Left renal cortex interstitium (tissue), 4 donors: Measurements from ENCODE around the gene PHF20. TPM values are rescaled to one million over a fixed set of nuclear protein-coding genes. Genes with fewer than 3 reads are reported as not detected.
"Not testable (repeated sequence)": the region's sequence is repeated elsewhere in the genome, so short reads cannot be mapped to it uniquely, and the experiment has no call there.

Experiments used
- DNase-seq, 4 donors: peaks; one replicate each; pipeline ENCODE4 v3.0.0-alpha.2; 2013; ENCODE audit warnings: low read depth in 4 of 4, low spot score in 2 of 4, missing footprints in 1 of 4
- polyA plus RNA-seq, 4 donors: library from polyadenylated mRNA; unstranded; fragments of 120-200 nt; gene quantifications; one replicate each; pipeline ENCODE4 v1.2.1, GENCODE V29; 2013; ENCODE audit not compliant: insufficient read length in 4 of 4

Gene PHF20
- polyA plus RNA-seq, 4 donors, result 31.3 to 43.0 (median 35.4) TPM

DNA sequence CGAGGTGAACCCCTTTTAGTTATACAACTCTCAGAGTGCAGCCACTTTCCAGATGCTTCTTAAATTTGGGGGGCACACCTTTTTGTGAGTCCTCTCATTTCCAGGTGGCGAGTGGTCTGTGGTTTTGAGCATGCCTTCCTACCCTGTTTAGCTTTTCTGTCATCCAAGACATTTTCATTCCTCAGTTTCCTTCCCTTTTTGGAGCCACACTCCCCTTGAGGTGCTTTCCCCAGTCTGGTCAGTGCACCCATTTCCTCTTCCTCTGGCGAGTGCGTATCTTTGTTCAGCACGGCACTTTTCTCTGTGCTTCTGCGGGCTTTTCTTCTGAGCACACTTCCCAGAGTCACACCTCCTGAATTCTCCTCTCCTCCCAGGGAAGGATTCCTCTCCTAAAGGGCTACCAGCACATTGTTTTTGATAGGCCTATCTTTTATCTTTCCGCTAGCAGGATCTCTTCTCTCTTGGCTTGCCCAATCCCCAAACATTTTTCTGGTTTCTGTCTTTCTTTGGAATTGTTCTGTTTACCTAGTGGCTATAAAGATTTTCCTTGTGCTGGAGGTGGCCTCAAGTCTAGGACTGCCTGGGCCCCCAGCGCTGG lies 1.4 kb downstream of the PHF20 start:
- DNase-seq, result no peak

DNA sequence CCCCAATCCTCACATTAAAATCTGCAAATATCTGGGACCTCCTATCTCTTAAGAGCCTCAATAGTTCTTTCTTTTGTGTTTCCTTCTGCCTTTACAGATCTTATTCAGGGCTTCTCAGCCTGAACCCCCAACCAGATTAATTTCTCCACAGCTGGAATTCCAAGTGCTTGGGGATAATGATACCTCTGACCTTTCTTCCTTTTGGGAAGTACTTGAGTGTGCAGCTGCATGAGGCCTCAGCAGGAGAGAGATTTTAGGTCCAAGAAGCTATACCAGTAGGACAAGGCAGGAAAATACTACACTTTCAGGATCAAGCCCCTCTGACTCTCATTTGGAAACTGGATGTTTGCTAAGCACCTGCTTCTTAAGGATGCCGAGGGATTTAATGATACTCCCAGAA lies 2.6 kb downstream of the PHF20 start:
- DNase-seq, result no peak

DNA sequence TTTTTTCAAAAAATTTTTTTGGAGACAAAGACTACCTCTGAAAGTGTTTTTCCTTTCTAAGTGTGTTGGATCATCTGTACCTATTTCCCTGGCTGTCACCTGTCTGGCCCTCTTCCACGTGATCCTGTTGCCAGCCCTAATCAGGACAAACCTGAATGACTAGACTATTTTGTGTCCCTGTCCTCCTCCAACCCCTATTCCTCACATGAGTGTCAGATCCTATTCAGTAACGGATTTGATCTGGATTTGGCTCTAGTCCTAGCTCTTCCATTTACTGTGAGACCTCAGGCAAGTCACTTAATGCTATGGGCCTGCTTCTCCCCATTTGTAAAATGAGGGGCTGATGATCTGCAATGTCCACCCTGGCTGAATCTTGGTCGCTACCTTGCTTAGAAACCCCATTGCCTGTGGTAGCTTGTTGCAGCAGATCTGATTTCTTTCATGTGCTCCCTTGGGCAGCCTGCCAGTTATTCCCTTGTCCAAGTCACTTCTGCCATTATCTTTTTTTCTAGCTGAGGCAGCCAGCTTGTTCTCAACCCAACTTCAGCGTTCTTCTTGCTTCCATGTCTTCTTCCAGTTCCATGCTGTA lies 4.8 kb downstream of the PHF20 start:
- DNase-seq, result no peak

DNA sequence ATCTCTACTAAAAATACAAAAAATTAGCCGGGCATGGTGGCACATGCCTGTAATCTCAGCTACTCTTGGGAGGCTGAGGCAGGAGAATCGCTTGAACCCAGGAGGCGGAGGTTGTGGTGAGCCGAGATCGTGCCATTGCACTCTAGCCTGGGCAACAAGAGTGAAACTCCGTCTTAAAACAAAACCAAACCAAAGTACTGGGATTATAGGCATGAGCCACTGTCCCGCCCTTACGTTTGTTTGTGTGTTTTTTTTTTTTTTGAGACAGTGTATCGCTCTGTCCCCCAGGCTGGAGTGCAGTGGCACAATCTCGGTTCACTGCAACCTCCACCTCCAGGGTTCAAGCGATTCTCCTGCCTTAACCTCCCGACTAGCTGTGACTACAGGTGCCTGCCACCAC lies 12.0 kb downstream of the PHF20 start:
- DNase-seq, result not testable (repeated sequence)

DNA sequence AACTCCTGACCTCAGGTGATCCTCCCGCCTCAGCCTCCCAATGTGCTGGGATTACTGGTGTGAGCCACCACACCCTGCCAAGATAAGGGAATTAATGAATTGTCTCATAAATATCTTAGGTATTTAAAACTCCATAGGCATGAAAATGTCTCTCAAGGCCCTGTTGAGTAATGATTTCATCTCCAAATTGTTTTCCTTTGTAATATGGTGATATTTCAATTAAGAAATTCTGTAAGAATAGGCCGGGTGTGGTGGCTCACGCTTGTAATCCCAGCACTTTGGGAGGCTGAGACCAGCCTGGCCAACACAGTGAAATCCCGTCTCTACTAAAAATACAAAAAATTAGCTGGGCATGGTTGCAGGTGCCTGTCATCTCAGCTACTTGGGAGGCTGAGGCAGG lies 13.7 kb downstream of the PHF20 start:
- DNase-seq, result not testable (repeated sequence)

DNA sequence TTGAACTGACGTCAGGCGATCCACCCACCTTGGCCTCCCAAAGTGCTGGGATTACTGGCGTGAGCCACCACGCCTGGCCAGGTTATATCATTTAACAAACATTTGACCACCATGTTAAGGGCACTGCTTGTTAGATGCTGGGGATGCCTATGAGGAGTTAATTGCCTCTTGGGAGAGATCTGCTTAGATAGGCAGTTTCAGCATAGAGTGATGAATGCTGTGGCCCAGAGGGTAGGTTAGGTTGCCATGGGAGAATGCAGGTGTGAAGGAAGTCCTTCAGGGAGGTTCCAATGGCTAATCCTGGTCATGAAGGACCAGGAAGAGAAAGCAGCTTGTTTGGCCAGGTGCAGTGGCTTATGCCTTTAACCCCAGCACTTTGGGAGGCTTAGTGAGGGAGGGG lies 17.0 kb downstream of the PHF20 start:
- DNase-seq, result no peak

DNA sequence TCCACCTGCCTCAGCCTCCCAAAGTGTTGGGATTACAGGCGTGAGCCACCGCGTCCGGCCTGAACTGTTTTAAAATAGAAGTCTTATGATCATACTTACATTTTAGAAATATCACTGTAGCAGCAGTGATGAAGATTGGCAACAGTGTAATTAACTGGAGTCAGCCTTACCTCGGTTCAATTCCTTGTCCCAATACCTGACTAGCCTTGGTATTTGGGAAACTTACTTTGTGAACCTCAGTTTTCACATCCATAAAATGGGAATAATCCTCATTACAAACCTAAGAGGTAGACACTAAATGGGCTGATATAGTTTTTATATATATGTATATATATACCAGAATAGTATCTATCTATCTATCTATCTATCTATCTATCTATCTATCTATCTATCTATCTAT lies 19.3 kb downstream of the PHF20 start:
- DNase-seq, result no peak

DNA sequence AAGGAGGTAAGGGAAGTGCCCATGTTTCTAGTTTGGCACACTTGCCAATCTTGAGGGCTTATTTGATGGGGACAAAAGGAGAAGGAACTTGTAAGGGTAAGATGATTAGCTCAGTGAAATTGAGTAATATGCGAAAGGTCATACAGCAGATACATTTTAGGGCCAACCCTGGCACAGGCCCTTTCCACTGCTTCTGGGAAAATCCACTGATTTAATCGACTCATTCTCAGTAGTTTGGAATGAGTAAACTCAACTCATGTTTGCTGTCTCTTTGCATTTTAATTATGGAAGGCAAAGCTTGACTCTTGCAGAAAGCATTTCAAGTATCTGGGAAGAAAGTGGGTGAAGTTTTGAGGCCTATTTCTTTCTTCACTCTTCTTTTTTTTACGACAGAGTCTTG lies 20.0 kb downstream of the PHF20 start:
- no peak for DNase-seq

DNA sequence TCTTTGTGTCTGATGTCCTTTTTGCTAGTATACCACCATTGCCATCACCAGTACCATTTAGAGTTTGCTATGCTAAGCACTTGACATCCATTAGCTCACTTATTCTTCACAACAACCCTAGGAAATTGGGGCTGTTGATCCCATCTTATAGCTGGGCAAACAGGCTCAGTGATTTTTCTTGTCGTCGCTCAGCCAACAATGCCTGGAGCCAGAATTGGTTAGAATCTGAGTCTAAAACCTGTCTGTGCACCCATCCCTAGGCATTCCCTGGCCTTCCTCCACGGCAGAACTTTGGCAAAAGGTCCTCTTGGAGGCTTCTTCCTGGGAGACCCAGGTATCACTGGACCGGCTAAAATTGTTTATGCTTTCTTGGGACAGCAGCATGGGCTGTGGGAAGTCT lies 20.9 kb downstream of the PHF20 start:
- no peak for DNase-seq

DNA sequence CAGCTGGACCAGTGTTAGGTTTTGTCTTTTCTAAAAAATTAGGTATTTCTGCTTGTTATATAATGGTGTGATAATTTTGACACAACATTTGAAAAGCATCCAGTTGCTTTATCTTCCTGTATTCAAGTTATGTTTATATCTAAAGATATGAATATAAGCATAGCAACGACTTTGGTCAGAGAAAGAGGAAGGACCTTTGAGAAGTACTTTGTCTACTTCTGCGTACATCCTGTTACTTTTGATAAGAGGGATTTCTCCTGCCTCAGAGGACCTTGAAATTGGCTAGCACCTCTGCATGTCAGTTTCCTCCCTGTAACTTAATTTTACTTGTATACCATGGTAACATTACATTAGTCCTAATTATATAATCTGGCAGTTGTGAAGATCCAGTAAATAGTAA lies 24.8 kb downstream of the PHF20 start:
- no peak for DNase-seq

DNA sequence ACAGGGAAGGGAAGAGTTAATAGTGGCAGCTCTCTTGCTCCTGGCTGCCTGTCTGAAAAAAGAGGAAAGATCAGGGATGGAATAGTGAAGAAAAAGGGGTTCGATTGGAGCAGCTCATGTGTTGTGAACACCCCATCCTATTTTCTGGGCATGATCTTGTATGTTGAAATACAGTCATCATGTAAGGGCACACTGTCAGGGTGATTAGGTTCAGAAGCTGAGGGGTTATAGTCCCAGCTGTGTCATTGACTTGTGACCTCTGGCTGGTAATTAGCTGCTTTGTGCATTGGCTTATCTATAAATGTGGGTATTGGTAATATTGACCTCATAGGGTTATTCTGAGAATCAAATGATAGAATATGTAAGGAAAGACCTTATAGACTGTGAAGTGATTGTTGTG lies 30.1 kb downstream of the PHF20 start:
- DNase-seq, result no peak

DNA sequence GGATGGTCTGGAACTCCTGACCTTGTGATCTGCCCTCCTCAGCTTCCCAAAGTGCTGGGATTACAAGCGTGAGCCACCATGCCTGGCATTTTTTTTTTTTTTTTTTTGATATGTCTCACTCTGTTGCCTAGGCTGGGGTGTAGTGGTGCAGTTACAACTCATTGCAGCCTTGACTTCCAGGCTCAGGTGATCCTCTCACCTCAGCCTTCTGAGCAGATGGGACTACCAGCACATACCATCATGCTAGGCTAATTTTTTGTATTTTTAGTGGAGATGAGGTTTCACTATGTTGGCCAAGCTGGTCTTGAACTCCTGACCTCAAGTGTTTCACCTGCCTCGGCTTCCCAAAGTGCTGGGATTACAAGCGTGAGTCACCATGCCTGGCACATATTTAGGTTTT lies 34.3 kb downstream of the PHF20 start:
- no peak for DNase-seq

DNA sequence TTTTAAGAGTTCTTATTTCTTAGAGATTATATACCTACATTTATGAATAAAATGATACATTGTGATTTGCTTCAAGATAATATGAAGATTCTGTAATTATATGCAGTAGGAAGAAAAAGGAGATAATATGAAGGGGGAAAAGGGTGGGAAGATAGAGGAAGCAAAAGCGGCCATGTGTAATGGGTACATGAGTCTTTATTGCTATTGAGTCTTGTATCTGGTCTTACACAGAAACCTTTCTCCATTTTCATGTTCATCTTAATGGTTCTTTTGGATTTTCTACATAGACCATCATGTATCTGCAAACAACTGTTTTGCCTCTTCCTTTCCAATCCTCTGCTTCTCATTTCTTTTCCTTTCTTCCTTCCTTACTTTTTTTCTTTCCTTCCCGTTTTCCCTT lies 36.1 kb downstream of the PHF20 start:
- no peak for DNase-seq

DNA sequence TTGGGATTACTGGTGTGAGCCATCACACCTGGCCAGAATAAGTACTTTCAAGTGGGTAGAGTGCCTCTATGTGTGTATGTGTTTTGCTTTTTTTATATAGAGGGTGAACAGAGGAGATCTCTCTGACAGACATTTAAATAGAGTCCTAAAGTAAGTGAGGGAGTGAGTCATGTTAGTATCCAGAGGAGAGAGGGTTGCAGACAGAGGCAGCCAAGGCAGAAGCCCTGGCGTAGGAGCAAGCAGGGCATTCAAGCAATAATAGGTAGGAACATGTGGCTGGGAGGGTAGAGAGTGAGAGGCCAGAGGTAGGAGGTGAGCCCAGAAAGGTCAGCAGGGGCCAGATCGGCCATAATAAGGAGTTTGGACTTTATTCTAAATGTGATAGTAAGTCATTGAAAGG lies 48.9 kb downstream of the PHF20 start:
- no peak for DNase-seq

DNA sequence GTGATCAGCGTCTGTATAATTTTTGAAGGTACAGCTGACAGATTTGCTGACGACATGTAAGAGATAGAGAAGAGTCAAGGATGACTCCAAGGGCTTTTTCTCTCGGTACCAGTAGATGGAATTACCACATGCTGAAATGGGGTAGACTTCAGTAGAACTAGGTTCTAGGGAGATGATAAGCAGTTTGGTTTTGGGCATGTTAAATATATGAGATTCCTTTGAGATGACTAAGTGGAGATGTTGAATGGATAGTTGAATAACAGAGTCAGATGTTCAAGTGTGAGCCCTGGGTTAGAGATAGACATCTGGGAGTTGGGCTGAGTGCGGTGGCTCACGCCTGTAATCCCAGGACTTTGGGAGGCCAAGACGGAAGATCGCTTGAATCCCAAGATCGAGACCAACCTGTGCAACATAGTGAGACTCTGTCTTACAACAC lies 50.0 kb downstream of the PHF20 start:
- no peak for DNase-seq

DNA sequence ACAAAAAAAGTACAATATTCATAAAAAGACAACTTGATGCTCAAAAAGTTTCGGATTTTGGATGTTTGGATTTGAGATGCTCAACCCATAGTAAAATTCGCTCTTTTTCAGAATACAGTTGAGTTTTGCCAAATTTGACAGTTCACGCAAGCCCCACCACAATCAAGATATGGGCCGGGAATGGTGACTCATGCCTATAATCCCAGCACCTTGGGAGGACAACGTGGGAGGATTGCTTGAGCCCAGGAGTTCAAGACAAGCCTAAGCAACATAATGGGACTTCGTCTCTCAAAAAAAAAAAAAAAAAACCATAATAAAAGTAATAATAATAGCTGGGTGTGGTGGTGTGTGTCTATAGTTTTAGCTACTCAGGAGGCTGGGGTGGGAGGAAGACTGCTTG lies 51.3 kb downstream of the PHF20 start:
- no peak for DNase-seq

DNA sequence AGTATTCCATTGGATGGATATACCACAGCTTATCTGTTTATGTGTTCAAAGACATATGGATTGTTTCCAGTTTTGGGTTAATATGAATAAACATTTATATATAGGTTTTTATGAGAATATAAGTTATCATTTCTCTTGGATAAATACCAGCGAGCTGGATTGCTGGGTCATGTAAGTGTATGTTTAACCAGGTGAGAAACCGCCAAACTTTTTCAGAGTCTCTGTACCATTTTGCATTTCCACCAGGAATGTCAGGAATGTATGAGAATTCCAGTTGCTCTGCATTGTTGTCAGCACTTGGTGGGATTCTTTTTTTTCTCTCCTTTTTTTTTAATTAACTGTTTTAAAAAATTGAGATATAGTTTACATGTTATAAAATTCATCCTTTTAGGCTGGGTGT lies 52.1 kb downstream of the PHF20 start:
- no peak for DNase-seq

DNA sequence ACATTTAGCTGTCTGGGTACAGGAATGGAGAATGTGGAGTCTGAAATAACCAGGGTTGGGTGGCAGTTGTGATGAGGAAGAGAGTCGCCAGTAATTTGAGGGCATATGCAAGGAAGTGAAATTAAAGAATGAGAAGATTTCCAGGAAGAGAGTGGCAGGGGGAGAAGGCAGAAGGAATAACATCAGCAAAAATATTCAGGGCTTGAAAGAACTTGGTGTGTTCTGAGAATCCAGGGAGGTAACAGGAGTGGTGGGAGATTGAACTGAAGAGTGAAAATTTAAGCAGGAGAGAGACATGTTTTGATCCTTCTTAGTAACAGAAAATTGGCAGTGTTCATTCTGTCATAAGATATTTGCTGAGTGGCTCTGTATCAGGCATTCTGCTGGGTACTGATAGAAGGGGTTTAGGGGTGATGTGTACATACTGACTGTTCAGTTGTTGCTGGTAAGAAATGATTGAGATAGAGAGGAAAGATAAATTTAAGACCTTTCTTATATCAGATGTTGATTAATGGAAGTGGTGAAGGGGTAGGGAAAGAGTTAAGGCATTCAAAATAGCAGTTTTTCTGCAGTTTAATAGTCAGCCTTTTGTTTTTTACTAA lies 54.7 kb downstream of the PHF20 start:
- DNase-seq, result no peak

DNA sequence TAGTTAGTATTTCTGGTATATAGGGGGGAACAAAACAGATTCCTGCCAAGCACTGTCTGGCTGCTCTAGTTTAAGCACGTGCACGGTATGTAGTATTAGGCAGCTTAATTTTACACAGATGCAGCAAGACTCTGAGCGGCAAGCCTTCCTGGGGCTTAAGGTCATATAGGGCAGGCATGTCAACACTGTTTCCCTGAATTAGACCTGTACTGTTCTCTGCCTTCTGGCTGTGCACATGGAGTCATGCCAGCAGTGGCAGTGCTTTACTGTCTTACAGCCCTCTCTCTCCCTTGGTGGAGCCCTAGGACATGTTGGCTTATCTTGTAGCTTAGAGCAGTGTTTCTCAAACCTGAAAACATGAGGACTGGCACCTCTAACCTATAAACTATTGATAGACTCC lies 56.6 kb downstream of the PHF20 start:
- DNase-seq, result no peak

DNA sequence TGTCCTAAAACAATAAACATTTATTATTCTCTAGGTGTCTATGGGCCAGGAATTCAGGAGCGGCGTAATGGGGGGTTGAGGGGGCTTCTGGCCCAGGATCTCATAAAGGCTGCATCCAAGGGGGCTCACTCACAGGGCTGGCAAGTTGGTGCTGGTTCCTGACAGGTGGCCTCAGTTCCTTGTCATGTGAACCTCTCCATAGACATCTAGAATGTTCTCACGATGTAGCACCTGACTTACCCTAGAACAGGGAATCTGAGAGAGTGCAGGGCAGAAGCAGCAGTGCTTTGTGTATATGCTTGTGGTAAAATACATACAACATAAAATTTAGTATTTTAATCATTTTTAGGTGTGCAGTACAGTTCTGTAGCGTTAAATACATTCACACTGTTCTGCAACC lies 57.1 kb downstream of the PHF20 start:
- DNase-seq, result no peak

DNA sequence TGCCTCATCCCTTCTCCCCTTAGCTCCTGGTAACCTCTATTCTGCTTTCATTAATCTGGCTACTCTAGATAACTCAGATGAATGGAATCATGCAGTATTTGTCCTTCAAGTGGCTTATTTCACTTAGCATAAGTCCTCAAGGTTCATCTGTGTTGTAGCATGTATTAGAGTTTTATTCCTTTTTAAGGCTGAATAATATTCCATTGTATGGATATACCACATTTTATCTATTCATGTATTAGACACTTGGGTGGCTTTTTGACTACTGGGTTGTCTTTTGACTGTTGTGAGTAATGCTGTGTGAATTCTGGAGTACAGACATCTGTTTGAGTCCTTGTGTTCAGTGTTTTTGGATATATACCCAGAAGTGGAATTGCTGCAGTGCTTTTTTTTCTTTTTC lies 58.4 kb downstream of the PHF20 start:
- no peak for DNase-seq

DNA sequence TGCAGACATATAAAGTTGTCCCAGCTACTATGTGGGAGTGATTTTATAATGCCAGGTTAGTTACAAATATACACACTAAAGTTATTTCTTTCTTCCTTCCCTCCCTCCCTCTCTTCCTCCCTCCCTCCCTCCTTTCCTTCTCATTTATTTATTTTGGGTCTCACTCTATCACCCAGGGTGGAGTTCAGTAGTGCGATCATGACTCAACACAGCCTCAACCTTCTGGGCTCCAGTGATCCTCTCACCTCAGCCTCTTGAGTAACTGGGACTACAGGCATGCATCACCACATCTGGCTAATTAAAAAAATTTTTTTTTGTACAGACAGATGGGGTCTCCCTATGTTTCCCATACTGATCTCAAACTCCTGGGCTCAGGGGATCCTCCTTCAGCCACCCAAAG lies 59.2 kb downstream of the PHF20 start:
- no peak for DNase-seq

DNA sequence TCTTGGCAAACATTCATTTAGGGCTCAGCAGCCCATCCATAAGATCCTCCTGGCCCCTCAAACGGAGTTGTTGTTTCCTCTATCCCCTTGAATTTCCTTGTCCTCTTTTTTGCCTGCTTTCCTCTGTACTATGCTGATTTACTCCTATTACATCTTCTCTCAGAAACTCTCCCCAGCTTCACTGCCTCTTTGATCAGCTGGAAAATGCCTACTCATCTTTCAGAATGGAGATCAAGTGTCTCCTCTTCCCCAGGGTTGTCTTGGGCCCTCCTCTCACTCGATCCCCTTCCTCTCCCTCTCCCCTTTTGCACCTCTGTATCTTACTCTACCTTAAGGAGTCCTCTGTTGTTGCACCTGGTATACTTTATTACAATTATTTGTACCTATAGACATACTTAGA lies 60.2 kb downstream of the PHF20 start:
- no peak for DNase-seq
